ENCODE data around the gene DERA. TPM values are rescaled to one million over a fixed set of nuclear protein-coding genes. Genes with fewer than 3 reads are reported as not detected.

DERA gene
- 10 to 100 TPM; 11.0 to 13.4 (median 11.6) TPM for total RNA-seq
- total RNA-seq (2013): 15.3 TPM
- total RNA-seq: 2.8 to 18.8 (median 10.8) reads per million in 29 experiments

GRCh38 chr12:15910864-15911721 lies at the start of gene DERA:
DERA (plus strand) TSS chr12:15911332; CDS start chr12:15911384, 52 bp downstream.
- Histone ChIP-seq H3K4me3 (ENCODE audit: control insufficient read depth in 1 of 2, extremely low read depth in 1 of 2, low read length in 1 of 2) (peak within 1 kb of the TSS; percentile 81 to 87), H3K27ac (ENCODE audit: low read length) (peak within 1 kb of the TSS; percentile 73), H3K27me3 (replicated peaks in 1 of 2; ENCODE audit: control insufficient read depth in 2 of 2, extremely low read depth in 1 of 2, insufficient read depth in 2 of 2, low read length in 1 of 2) (no peaks in the 10 kb centered on the region), H3K9me3 (no peaks in the 10 kb centered on the region), H3K4me1 (ENCODE audit: control insufficient read depth in 1 of 2, extremely low read depth in 1 of 2, insufficient read depth in 2 of 2, low read length in 2 of 2) (peaks cover 0 to 4% of the 10 kb centered on the region in 2 experiments), H3K36me3 (ENCODE audit: control insufficient read depth in 2 of 2, extremely low read depth in 1 of 2, insufficient read depth in 1 of 2, low read length in 1 of 2) (no peaks in the 10 kb centered on the region)
- Mint-ChIP-seq H3K27me3 (no peaks in the 10 kb centered on the region), H3K4me3 (peak within 1 kb of the TSS; percentile 91 to 94 (median 92)), H3K4me1 (peaks cover 20 to 28% (median 21%) of the 10 kb centered on the region in 3 donors), H3K36me3 (peaks cover 4% of the 10 kb centered on the region), H3K9me3 (no peaks in the 10 kb centered on the region), H3K27ac (peak within 1 kb of the TSS; percentile 90 to 91)
- under 1% methylated on average over 48 of the region's 59 CpGs for WGBS (ENCODE audit: insufficient coverage)
- POLR2A ChIA-PET: interaction anchor here (0.5 to 1.1 kb wide), 8 partner anchors 9 to 1524 kb away, joined by 3 to 12 read pairs (median 4); partner anchors contain the start of gene STRAP (in 1 of the 2)
- CTCF ChIA-PET: interaction anchor here (0.6 to 6.3 kb wide), 15 partner anchors 10 to 1416 kb away, joined by 3 to 49 read pairs (median 3); no protein-coding TSS in a partner anchor
- ATAC-seq (replicated peaks in 1 of 4) (peak; percentile 88 to 97 (median 94)), DNase-seq (peak; percentile 6 to 67 (median 37))

DNA sequence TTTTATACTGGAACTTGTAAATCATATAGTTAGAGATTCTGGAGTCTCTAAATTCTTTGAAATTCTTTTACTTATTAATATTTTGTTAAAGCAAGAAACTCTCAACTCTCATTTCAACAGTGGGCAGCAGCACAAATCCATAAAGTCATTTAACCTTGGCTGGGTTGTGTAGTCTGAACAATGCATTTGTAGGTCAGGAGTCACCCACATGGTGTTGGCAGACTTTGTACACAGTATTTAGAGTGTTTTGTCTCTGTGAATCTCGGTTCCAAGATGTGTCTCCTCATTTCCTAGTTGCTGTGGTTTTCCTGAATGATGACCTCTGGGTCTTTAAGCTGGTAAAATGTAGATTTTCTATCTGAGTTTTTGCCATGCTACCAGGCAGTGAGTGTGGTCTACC lies 49.7 kb upstream of the DERA start:
- Histone ChIP-seq H3K36me3 (ENCODE audit: control insufficient read depth in 2 of 2, extremely low read depth in 1 of 2, insufficient read depth in 1 of 2, low read length in 1 of 2) (no peaks in the 10 kb centered on the region), H3K27ac (ENCODE audit: low read length) (no peak overlapping the region), H3K4me3 (ENCODE audit: control insufficient read depth in 1 of 2, extremely low read depth in 1 of 2, low read length in 1 of 2) (no peak overlapping the region), H3K4me1 (ENCODE audit: control insufficient read depth in 1 of 2, extremely low read depth in 1 of 2, insufficient read depth in 2 of 2, low read length in 2 of 2) (peaks cover 0 to 2% of the 10 kb centered on the region in 2 experiments), H3K27me3 (replicated peaks in 1 of 2; ENCODE audit: control insufficient read depth in 2 of 2, extremely low read depth in 1 of 2, insufficient read depth in 2 of 2, low read length in 1 of 2) (no peaks in the 10 kb centered on the region), H3K9me3 (no peaks in the 10 kb centered on the region)
- no CpG with 5 or more reads among the region's 1 CpG for WGBS (ENCODE audit: insufficient coverage)
- H3K9me3 Mint-ChIP-seq: no peaks in the 10 kb centered on the region
- H3K4me1 Mint-ChIP-seq: peaks cover 0 to 6% (median 5%) of the 10 kb centered on the region in 3 donors
- ChIA-PET POLR2A (interaction anchor here (0.6 kb wide), 3 partner anchors 15 to 651 kb away, joined by 4 read pairs; no protein-coding TSS in a partner anchor), CTCF (interaction anchor here in 1 of 2 donors (0.7 to 0.8 kb wide), 3 partner anchors 42 to 541 kb away, joined by 3 to 4 read pairs (median 4); no protein-coding TSS in a partner anchor)
- no peak for ATAC-seq (replicated peaks in 1 of 4)
- no peak for DNase-seq
- H3K27ac Mint-ChIP-seq: no peak overlapping the region
- H3K4me3 Mint-ChIP-seq: no peak overlapping the region
- no peaks in the 10 kb centered on the region for H3K36me3 Mint-ChIP-seq
- H3K27me3 Mint-ChIP-seq: peaks cover 13 to 17% of the 10 kb centered on the region in 2 donors

- POLR2A ChIA-PET: interaction anchor here in 1 of 2 donors (0.5 kb wide), 1 partner anchor 21 kb away, joined by 6 read pairs; no protein-coding TSS in a partner anchor
Measured at GRCh38 chr12:15862840-15863239, 48.3 kb upstream of the DERA start.

GRCh38 chr12:15863372-15863771 lies 47.8 kb upstream of the DERA start:
- no peaks in the 10 kb centered on the region for H3K27me3 ChIP-seq (replicated peaks in 1 of 2; ENCODE audit: control insufficient read depth in 2 of 2, extremely low read depth in 1 of 2, insufficient read depth in 2 of 2, low read length in 1 of 2)
- POLR2A ChIA-PET: interaction anchor here in 1 of 2 donors (0.5 kb wide), 2 partner anchors 21 to 590 kb away, joined by 4 to 6 read pairs; no protein-coding TSS in a partner anchor

More at GRCh38 chr12:15862840-15863239, 48.3 kb upstream of the DERA start:
- no peaks in the 10 kb centered on the region for H3K36me3 ChIP-seq (ENCODE audit: control insufficient read depth in 2 of 2, extremely low read depth in 1 of 2, insufficient read depth in 1 of 2, low read length in 1 of 2)
- no peaks in the 10 kb centered on the region for H3K9me3 ChIP-seq
- H3K36me3 Mint-ChIP-seq: no peaks in the 10 kb centered on the region
- CTCF ChIA-PET: interaction anchor here in 1 of 2 donors (0.5 to 0.8 kb wide), 2 partner anchors 127 to 915 kb away, joined by 3 read pairs; no protein-coding TSS in a partner anchor
- no peak overlapping the region for H3K4me3 Mint-ChIP-seq
- H3K27ac Mint-ChIP-seq: no peak overlapping the region
- H3K27ac ChIP-seq (ENCODE audit: low read length): no peak overlapping the region
- DNase-seq: no peak
- 75% methylated on average over 1 of the region's 1 CpG for whole genome bisulfite sequencing (ENCODE audit: insufficient coverage)
- peaks cover 8 to 17% of the 10 kb centered on the region in 2 donors for H3K27me3 Mint-ChIP-seq
- peaks cover 0 to 2% of the 10 kb centered on the region in 2 experiments for H3K4me1 ChIP-seq (ENCODE audit: control insufficient read depth in 1 of 2, extremely low read depth in 1 of 2, insufficient read depth in 2 of 2, low read length in 2 of 2)
- H3K27me3 ChIP-seq (replicated peaks in 1 of 2; ENCODE audit: control insufficient read depth in 2 of 2, extremely low read depth in 1 of 2, insufficient read depth in 2 of 2, low read length in 1 of 2): no peaks in the 10 kb centered on the region
- no peak overlapping the region for H3K4me3 ChIP-seq (ENCODE audit: control insufficient read depth in 1 of 2, extremely low read depth in 1 of 2, low read length in 1 of 2)
- H3K9me3 Mint-ChIP-seq: no peaks in the 10 kb centered on the region
- peaks cover 0 to 6% (median 5%) of the 10 kb centered on the region in 3 donors for H3K4me1 Mint-ChIP-seq
- ATAC-seq (replicated peaks in 1 of 4): no peak

DNA sequence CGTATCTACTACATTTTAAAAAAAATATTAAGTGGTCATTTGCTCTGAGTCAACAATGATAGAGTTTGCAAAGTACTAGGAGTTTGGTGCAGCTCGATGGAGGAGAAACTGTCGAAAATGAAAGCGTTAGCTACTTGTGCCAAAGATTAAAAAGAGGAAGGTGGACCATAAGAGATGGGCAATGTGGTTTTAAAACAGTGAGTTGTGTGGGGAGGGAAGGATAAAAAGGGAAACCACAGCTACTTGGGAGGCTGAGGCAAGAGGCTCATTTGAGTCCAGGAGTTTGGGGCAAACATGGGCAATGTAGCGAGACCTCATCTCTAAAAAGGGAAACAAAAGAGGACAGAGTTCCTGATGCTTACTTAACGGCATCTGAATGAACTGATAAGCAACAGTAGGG lies 47.1 kb upstream of the DERA start:
- WGBS (ENCODE audit: insufficient coverage): 17% methylated on average over 3 of the region's 6 CpGs
- Histone ChIP-seq H3K4me1 (ENCODE audit: control insufficient read depth in 1 of 2, extremely low read depth in 1 of 2, insufficient read depth in 2 of 2, low read length in 2 of 2) (peaks cover 0 to 2% of the 10 kb centered on the region in 2 experiments), H3K27ac (ENCODE audit: low read length) (no peak overlapping the region), H3K27me3 (replicated peaks in 1 of 2; ENCODE audit: control insufficient read depth in 2 of 2, extremely low read depth in 1 of 2, insufficient read depth in 2 of 2, low read length in 1 of 2) (peaks cover 0 to under 1% of the 10 kb centered on the region in 2 experiments), H3K9me3 (no peaks in the 10 kb centered on the region), H3K36me3 (ENCODE audit: control insufficient read depth in 2 of 2, extremely low read depth in 1 of 2, insufficient read depth in 1 of 2, low read length in 1 of 2) (no peaks in the 10 kb centered on the region), H3K4me3 (ENCODE audit: control insufficient read depth in 1 of 2, extremely low read depth in 1 of 2, low read length in 1 of 2) (no peak overlapping the region)
- peaks cover 5 to 13% of the 10 kb centered on the region in 2 donors for H3K27me3 Mint-ChIP-seq
- H3K27ac Mint-ChIP-seq: no peak overlapping the region
- no peak for ATAC-seq (replicated peaks in 1 of 4)
- POLR2A ChIA-PET: no interaction called here
- H3K36me3 Mint-ChIP-seq: no peaks in the 10 kb centered on the region
- CTCF ChIA-PET: interaction anchor here in 1 of 2 donors (1.1 kb wide), 1 partner anchor 15 kb away, joined by 3 read pairs; no protein-coding TSS in a partner anchor
- H3K4me1 Mint-ChIP-seq: peaks cover 0 to 6% (median 5%) of the 10 kb centered on the region in 3 donors
- peaks cover 0 to 1% (median 0%) of the 10 kb centered on the region in 3 donors for H3K9me3 Mint-ChIP-seq
- DNase-seq: no peak
- peak overlapping the region in 1 of 3 donors; percentile 32 for H3K4me3 Mint-ChIP-seq

More at GRCh38 chr12:15863372-15863771, 47.8 kb upstream of the DERA start:
- H3K27ac ChIP-seq (ENCODE audit: low read length): no peak overlapping the region
- Mint-ChIP-seq H3K27me3 (peaks cover 7 to 17% of the 10 kb centered on the region in 2 donors), H3K9me3 (no peaks in the 10 kb centered on the region), H3K36me3 (no peaks in the 10 kb centered on the region), H3K27ac (no peak overlapping the region), H3K4me1 (peaks cover 0 to 6% (median 5%) of the 10 kb centered on the region in 3 donors), H3K4me3 (no peak overlapping the region)
- WGBS (ENCODE audit: insufficient coverage): 90% methylated on average over 6 of the region's 9 CpGs
- H3K4me3 ChIP-seq (ENCODE audit: control insufficient read depth in 1 of 2, extremely low read depth in 1 of 2, low read length in 1 of 2): no peak overlapping the region
- H3K36me3 ChIP-seq (ENCODE audit: control insufficient read depth in 2 of 2, extremely low read depth in 1 of 2, insufficient read depth in 1 of 2, low read length in 1 of 2): no peaks in the 10 kb centered on the region
- DNase-seq (no peak), ATAC-seq (replicated peaks in 1 of 4) (no peak)
- CTCF ChIA-PET: interaction anchor here in 1 of 2 donors (0.5 to 1.1 kb wide), 3 partner anchors 15 to 915 kb away, joined by 3 read pairs; no protein-coding TSS in a partner anchor
- H3K4me1 ChIP-seq (ENCODE audit: control insufficient read depth in 1 of 2, extremely low read depth in 1 of 2, insufficient read depth in 2 of 2, low read length in 2 of 2): peaks cover 0 to 2% of the 10 kb centered on the region in 2 experiments
- H3K9me3 ChIP-seq: no peaks in the 10 kb centered on the region

- POLR2A ChIA-PET: no interaction called here
- Mint-ChIP-seq H3K27me3 (peaks cover 0 to 5% of the 10 kb centered on the region in 2 donors), H3K4me3 (no peak overlapping the region), H3K36me3 (peaks cover 3% of the 10 kb centered on the region), H3K27ac (no peak overlapping the region), H3K9me3 (peaks cover 0 to 10% (median 7%) of the 10 kb centered on the region in 3 donors), H3K4me1 (peaks cover 0 to 6% (median 5%) of the 10 kb centered on the region in 3 donors)
- Histone ChIP-seq H3K4me3 (ENCODE audit: control insufficient read depth in 1 of 2, extremely low read depth in 1 of 2, low read length in 1 of 2) (no peak overlapping the region), H3K27me3 (replicated peaks in 1 of 2; ENCODE audit: control insufficient read depth in 2 of 2, extremely low read depth in 1 of 2, insufficient read depth in 2 of 2, low read length in 1 of 2) (peaks cover 0 to 3% of the 10 kb centered on the region in 2 experiments), H3K9me3 (no peaks in the 10 kb centered on the region), H3K27ac (ENCODE audit: low read length) (no peak overlapping the region), H3K36me3 (ENCODE audit: control insufficient read depth in 2 of 2, extremely low read depth in 1 of 2, insufficient read depth in 1 of 2, low read length in 1 of 2) (no peaks in the 10 kb centered on the region), H3K4me1 (ENCODE audit: control insufficient read depth in 1 of 2, extremely low read depth in 1 of 2, insufficient read depth in 2 of 2, low read length in 2 of 2) (peaks cover 0 to 2% of the 10 kb centered on the region in 2 experiments)
- DNase-seq: no peak
- no CpG with 5 or more reads among the region's 3 CpGs for WGBS (ENCODE audit: insufficient coverage)
- no peak for ATAC-seq (replicated peaks in 1 of 4)
- CTCF ChIA-PET: interaction anchor here (0.6 to 0.7 kb wide), 2 partner anchors 10 to 29 kb away, joined by 3 to 6 read pairs; no protein-coding TSS in a partner anchor
Measured at GRCh38 chr12:15868186-15868585, 42.9 kb upstream of the DERA start.

Data from T-cell (primary cell).